NCI-H187 (cell line): ENCODE data around the gene PRKCA.

Experiments used
- DNase-seq, 2 experiments: peaks; one replicate each; lab custom pipeline; 2025; lab: John Stamatoyannopoulos, UW

Gene PRKCA

DNA sequence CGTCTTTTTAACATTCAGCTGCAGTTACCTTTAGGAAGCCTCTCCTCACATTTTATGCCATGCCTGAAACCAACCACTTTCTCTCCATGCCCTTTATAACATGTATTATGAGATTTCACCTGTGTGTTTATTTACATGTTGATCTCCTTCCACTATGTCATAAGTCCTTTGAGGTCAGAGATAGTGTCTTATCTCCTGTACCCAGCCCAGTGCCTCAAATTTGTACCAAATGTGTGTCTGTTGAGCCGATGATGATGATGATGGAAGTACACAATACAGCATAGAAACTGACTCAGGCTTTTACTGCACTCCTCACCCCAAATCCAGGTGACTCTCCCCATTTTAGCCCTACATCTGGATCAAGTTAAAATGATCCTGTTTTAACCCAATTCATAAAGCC lies 353.0 kb downstream of the PRKCA start:
- DNase-seq = no peak

DNA sequence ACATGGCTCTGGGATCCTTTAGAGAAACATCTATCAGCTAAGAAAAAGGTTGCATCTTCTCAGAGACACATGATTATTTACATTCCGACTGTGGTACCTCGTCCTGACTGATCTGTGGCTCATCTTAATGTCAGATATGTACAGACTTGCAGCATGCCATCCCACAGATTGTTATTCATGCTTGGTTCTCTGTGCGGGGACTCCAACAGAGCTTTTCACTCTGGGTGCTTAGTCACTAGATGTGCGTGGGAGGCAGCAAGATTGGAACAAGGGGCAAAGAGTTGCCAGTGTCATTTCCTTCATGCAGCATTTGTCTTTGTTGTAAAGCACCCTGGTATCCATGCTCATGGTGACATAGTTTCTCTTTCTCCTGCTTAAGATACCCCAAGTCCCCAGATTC lies 353.4 kb downstream of the PRKCA start:
- DNase-seq = no peak

DNA sequence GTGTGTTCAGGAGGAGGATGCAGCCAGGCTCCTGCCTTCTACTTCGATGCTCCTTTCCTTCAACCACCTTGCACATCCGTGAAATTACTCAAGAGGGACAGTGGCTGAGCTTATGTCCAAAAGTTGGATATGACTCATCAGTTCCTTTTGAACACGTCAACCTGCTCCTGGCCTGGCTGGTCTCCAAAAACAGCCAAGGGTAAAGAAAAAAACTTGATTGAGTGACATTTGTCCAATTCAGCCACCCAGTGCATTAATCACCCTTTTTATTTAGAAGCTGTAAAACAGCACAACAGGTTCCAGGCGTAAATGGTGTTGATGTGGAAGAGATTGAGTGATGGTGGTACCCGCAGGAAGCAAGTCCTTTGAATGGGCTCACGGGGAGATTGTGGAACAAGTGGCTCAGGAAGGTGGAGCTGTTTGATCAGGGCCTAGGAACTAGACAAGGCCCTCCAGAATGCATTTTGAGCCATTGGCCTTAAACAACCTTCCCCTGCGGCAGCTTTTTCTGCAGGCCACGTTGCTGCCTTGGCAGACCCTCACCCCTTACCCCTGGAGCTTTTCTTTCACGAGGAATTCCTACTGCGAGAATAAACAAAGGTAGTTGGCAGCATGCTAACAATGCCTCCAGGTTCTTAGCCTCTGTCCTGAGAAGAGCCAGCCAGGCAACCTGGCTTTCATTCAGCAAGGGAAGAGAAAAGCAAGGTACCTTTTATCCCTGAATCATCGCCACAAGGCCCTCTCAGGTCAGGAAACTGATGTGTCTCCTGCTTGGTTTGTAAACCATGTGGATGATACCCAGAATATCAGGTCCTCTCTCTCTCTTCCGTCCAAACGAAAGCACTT lies 359.2 kb downstream of the PRKCA start:
- peak in 1 of 2 experiments; percentile 31 for DNase-seq

DNA sequence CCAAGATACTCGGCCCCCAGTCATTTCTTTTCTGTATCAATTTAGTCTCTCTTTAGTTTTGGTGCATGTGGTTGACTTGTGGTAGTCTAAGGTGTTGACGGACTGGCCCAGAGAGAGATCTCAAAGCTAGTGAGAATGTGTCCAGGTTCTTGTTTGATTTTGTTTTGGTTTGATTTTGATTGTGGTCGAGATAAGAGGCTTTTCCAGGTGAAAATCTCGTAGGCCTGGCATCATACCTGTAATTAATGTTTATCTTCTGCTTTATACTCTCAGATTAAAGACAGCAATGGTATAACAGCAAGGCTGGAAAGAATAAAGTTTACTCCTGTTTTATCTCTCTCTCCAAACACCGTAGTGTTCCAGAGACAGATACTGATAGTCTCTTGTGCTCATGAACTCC lies 360.1 kb downstream of the PRKCA start:
- no peak for DNase-seq

DNA sequence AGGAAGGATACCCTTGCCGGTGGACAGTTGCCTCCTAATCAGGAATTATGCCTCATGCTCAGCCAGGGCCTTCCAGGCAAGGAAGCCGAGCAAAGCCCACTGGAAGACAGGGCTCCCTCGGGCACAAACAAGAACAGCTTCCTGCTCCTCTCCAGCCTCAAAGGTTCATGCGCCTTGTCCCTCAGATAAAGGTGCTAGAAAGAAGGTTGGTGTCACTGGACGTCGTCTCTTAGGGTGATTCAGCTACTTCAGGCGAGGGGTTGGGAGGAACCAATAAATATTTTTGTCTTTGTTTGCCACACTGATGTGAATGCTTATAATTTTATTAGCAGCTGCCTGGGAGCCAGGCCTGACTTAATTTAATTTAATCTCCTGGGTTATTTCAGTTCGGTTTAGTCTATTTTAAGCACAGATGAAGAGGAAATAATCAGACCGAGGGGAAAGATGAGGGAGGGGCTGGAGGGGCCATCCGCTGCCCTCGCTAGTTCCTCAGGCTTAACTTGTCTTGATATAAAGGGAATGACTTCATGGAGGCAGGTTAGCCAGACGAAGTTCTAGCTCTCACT lies 360.7 kb downstream of the PRKCA start:
- DNase-seq = no peak

DNA sequence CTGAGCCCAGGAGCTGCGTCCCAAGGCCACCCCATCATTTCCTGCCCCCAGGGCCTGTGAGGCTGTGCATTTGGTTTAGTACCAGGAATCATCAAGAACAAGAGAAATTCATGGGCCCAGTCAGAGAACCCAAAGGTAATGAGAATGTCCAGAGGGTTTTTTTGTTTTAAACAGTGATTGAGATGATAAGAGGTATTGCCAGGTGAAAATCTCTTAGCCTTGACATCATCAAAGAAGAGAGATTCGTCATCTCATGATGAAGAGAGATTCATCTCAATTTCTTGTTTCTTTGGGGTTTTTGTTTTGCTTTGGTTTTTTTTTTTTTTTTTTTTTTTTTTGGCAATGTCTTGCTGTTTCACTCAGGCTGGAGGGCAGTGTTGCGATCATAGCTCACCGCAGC lies 361.9 kb downstream of the PRKCA start:
- DNase-seq = no peak

DNA sequence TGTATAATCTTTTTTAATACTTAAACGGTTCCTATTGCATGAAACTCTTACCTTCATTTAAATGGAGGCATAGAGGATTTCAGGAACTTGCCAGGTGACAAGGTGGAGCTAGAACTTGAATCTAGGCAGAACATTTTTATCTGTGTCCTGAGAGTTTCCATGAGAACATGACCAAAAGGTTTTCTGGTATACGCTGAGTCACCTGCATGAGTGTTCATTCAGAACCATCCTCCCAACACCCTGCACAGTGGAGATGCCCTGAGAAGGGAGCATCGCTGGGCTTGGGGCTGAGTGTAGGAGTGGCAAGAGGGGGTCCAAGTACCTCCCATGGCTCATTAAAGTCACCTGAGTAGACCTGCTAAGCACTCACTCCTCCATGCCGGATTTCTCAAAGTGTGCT lies 362.8 kb downstream of the PRKCA start:
- DNase-seq = no peak

DNA sequence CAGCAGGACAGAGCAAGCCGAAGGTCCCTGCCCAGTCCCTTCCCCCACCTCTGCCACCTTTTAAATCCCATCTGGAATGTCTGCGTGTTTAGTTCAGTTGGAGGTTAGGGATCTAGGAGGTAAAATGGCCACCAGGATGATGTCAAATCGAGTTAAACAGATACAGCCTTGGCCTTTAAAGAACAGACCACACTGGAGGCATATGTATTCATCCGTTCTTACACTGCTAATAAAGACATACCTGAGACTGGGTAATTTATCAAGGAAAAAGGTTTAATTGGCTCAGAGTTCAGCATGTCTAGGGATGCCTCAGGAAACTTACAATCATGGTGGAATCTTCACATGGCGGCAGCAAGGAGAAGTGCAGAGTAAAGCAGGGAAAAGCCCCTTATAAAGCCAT lies 364.7 kb downstream of the PRKCA start:
- no peak for DNase-seq

DNA sequence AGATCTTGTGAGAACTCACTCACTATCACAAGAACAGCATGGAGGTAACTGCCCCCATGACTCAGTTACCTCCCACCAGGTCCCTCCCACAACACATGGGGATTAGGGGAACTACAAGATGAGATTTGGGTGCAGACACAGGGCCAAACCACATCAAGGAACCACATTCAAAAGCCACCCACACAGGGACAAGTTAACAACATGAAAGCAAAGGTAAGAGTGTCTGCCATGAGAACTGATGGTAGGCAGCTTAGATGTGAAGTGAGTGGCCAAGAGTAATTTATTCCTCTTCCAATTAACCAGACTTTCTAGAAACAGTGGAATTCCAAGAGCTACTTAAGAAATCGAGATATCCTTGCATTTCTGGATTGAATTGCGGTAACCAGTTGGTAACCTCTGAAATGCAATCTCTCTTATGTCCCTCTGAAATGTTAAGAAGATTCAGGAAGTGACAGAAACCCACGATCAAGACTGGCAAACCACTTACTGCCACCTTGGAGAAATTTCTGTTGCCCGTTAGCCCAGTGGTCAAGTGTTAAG lies 365.1 kb downstream of the PRKCA start:
- no peak for DNase-seq

DNA sequence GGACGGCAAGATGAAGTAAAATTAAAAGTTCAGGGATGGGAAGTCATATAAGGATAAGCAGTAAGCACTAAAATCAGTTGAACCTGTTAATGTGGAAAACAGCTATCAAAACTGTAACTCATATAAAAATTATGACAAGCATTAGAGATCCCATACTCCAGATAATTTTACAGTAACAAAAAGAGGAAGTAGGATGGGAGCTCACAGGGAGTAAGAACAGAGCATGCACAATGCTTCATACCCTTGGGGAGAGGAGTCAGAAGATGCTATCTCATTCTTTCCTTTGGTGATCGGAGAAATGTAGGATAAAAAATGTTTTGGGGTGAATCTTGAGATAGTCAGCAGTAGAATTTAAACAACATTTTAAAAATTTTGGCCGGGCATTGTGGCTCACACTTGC lies 367.8 kb downstream of the PRKCA start:
- DNase-seq = no peak

DNA sequence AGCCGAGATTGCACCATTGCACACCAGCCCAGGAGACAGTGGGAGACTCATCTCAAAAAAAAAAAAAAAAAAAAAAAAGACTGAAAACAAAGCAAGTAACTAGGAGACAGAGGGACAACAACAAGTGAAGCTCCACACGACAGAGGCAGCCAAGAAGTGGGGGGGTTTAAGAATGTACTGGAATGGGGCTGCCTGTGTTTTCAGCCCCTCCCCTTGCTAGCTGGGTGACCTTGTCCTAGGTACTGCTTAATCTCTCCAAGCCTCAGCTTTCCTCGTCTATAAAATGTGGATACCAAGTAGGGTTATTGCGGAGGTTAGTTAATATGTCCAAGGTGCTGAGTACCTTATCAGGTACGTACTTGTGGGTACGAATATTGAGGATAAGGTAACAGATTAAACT lies 368.7 kb downstream of the PRKCA start:
- no peak for DNase-seq

DNA sequence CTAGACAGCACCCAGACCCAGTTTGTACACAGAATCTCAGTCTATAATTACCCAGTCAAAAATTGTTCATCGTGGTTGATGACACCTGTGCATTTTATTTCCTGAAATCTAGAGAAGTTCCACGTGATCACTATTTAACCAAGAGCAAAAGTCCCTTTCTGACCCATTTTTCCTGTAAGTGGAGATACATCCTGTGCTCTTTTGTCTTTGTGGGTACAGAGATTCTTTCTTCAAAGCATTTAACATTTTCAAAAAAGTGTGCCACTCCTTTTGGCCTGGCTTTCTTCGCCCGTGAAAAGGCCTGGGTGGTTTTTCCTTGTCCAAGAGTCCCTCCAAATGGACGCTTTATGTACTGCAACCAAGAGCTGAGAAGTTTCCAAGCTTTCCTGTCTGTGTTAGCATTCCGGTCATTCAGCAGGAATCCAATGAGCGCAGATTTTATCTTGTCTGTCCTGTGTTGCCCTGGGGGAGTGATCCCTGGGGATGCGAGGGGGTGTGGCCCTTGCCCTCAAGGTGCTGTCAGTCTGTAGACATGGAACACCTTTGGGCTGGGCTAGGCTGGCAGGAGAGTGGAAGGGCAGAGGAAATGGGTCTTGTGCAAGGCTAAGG lies 371.4 kb downstream of the PRKCA start:
- DNase-seq = peak; percentile 13 to 32

DNA sequence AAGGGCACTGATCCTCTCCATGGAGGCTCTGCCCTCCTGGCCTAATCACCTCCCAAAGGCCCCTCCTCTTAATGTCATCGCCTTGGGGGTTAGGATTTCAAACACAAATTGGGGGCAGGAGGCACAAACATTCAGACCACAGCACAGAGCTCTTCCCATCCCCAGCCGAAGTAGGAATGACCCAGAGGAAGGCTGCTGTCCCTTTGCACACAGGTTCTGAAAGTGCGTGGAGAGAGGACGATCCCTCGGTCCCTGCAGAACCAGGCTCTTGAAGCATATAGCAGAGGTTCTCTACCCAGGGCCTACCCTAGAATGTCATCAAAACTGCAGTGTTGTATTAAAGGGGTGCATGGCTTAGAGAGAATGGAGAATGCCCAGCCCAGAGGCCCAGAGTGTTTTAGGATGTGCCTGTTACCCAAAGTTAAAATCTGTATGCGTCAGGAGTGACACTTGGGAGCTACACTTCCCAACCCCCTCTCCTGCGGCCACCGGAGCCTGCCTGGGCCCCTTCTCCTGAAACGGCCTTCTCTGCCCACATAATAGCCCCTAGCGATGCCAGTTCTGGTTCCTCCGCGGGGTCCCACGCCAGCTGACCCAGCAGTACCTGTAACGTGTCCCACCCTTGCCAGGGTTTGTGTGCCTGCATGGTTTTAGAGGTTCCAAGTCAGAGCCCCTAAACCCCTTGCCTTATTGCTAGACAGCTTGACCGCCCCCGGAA lies 373.0 kb downstream of the PRKCA start:
- no peak for DNase-seq

DNA sequence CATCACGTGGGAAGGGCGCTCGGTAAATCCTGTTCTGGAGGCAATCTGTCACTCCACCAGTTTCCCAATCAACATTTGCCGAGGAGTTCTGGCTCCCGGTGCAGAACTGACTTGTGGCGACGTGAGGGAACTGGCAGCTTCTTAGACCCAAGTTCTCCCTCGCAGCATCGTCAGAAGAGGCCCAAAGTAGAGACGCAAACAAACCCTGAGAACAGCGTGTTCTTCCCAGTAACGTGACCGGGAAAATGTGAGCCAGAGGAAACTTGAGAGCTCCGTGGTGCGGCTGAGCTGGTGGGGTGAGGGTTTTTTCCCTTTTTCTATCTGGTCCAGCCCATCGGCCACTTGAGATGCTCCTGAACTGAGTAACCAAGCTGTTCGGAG lies 373.6 kb downstream of the PRKCA start:
- no peak for DNase-seq

DNA sequence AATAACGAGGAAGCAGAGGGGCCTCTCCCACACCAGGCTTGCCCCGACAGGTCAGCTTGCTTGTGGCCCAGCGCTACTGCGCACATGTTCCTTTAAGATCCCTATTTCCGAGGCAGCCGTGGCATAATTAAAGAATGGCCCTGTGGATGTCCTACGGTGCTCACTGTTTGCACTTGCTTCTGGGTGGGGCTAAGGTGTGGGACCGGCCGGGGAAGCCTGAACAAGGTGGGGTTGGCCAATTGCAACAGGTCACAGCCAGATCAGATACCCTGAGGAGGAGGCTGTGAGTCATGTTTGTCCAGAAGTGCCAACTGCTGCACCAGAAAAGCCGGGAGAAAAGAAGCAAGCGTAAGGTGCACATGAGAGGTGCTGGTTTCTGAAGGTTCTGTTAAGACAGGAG lies 374.0 kb downstream of the PRKCA start:
- no peak for DNase-seq

DNA sequence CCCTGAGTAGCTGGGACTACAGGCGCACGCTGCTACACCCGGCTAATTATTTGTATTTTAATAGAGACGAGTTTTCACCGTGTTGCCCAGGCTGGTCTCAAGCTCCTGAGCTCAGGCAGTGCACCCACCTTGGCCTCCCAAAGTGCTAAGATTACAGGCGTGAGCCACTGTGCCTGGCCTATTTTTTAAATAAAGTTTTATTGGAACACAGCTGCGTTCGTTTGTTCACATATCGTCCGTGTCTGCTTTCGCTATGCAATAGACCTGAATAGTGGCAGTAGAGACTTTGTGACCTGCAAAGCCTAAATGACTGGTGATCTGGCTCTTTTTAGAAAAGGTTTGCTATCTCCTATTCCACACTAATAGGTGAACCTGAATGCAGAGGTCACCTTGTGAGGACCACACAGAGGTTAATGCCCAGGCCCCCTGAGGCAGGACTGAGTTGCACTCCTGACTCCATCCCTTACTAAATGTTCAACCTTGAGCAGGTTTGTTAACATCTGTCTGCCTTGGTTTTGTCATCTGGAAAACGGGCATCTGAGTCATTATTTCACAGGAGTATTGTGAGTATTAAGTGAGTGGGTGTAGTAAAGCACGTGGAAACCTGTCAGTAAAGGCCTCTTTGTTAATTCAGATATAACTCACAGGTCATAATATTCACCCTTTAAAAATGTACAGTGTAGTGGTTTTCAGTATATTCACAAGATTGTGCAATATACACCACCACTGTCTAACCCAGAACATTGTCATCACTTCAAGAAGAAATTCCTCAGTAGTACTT lies 375.0 kb downstream of the PRKCA start:
- DNase-seq = no peak

DNA sequence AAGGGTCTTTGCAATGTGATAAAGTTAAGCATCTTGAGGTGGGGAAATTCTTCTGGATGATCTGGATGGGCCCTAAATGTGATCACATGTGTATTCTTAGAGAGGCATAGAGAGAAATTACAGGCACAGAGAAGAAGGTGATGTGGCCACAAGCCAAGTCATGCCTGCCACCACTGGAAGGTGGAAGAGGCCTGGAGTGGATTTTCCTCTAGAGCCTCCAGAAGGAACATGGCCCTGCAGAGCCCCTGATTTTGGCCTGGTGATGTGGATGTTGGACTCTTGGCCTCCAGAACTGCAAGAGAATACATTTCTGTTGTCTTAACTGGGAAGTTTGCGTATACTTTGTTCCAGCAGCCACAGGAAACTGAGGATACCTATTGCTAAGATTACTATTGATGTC lies 375.6 kb downstream of the PRKCA start:
- no peak for DNase-seq

DNA sequence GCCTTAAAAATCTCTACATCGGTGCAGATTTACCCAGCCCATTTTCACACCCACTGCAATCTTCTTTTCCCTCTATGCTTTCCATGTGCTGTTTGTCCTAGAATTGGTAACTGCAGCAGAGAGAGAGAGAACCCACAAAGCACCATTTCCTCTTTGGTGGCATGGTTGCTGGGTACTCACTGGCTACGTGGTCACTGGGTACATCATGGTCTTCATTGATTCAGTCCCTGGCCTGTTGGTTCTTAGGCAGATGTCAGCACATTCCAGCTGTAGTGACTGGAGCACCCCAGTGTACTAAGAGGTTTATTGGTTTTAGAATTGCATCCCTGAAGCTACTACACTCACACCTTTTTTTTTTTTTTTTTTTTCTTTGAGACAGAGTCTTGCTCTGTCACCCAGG lies 376.4 kb downstream of the PRKCA start:
- DNase-seq = no peak

DNA sequence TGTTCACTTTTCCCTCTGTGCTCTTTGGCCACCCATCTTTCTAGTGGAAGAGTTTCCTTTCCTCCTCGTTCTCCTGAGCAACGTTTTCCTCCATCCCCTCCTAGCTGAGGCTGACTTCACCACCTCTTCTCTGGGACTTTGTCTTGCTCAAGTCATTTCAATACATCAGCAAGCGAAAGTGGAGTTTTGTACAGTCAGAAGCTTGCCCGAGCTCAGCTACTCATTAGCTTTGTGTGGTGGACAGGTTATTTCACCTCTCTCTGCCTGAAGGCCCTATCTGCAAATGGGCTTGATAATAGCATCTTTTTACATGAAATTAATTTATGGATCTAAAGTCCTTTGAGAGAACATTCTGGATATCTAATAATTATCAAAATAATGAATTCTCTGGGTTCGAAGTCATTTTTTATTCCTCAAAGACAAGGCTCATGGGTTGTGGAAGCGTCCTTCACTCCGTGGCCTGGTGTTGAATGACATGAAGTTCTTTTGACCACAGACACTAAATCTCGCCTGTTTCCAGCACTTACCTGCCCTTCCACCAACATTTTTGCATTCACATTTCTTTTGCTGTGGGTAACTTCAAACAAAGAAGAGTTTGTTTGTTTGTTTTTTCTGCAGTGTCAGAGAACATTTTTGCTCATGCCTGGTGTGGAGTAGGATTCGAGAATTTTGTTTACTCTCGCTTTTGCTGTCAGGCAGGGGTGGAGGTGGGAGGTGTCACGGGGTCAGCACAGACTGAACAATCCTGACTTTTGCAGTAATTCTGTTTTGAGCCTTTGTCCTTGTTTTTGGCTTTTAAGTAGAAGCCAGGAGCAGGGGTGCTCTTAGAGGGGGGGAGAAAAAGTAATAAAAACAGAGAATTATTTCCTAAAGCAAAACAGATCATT lies 377.5 kb downstream of the PRKCA start:
- DNase-seq = no peak

DNA sequence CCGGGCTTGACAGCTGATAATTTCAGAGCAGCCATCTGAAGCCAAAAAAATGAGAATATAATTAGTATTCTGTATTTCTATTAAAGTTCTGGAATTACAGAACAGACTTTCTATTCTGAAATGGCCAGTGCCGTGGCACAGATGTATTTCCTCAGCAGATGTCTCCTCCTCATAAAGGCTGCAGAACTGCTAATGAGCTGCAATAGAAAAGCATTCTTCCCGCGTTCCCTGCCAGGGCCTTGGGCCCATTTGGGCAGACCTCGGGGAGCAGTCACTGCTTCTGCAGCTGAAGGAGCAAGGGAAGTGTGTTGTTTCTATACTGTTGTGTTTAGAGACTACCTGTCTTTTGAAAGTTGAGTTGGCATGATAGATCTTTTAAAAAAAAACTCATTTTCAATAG lies 379.9 kb downstream of the PRKCA start:
- no peak for DNase-seq

DNA sequence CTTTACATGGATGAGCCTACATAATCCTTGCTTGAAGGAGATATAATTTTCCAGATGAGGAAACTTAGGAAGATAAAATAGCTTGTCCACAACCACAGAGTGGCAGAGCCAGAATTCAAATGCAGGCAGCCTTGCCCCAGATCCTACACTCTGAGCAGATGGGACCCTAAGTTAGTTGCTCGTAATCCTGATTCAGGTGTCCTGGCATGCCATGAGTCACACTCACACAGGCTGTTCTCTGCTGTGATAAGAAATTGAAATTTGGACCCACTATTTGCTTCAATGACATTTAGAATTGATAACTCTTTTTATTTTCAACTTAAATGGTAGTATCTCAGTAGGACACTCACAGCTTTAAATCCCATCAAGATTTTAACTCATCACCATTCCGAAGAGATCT lies 381.8 kb downstream of the PRKCA start:
- no peak for DNase-seq
